ENCODE results near the gene ELMOD3.

ELMOD3 gene

DNA sequence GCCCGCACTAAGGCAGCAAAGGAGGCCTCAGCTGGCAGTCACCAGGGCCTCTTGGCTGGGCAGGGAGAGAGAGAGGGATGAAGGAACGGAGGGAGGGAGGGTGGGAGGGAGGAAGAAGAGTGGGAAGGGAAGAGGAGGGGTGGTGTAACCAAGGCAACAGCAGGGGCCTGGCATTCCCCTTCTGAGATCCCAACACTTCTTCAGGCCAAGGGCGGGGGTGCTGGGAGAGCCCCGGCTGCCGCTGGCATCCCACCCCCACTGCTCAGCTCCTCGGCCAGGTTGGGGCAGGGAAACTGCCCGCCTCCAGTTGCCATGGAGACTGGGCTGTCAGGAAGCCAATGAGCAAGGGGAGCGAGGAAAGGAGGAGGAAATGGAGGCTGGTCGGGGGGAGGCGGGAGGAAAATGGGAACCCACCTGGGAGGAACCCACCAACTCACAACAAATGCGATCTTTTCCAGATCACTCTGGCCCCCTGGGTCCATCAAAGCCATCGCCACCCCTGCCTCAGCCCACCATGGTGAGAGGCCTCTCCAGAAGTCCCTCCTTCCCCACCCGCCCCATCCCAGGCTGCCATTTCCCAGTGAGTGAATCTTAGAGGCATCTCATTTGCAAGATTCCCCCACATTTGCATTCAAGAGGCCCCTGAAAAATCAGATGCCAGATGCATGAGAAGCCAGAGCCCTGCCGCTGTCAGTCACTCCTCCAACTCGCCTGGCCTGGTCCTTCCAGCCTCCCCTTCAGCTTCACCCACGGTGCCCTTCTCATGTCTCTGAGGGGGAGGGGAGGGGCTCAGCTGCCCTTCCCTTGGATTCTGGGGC lies 76.4 kb downstream of the ELMOD3 start:
- Histone ChIP-seq H3K4me2 (ENCODE audit: low read length) (peak overlapping the region; percentile 11; the same call in 1 of the 2 replicates), H3K79me2 (ENCODE audit: low read length) (no peaks in the 10 kb centered on the region), H3K9me3 (ENCODE audit: insufficient read depth, low read length) (no peaks in the 10 kb centered on the region), H4K20me1 (ENCODE audit: insufficient read depth, low read length) (no peaks in the 10 kb centered on the region), H3K9ac (ENCODE audit: low read length) (no peak overlapping the region), H3K27me3 (ENCODE audit: low read depth, low read length) (no peaks in the 10 kb centered on the region), H3K4me1 (ENCODE audit: low read length) (peaks cover 8% of the 10 kb centered on the region; the same call in 1 of the 2 replicates), H2AFZ (ENCODE audit: low read depth, low read length) (no peak overlapping the region), H3K27ac (ENCODE audit: low read length) (no peak overlapping the region), H3K36me3 (replicated peaks; ENCODE audit: low read depth, low read length) (no peaks in the 10 kb centered on the region), H3K4me3 (ENCODE audit: low read length) (no peak overlapping the region)
- no peak for TF ChIP-seq EZH2phosphoT487 (IDR thresholded peaks at IDR 0.05; ENCODE audit: low read depth)
- TF ChIP-seq, protein P1, sequence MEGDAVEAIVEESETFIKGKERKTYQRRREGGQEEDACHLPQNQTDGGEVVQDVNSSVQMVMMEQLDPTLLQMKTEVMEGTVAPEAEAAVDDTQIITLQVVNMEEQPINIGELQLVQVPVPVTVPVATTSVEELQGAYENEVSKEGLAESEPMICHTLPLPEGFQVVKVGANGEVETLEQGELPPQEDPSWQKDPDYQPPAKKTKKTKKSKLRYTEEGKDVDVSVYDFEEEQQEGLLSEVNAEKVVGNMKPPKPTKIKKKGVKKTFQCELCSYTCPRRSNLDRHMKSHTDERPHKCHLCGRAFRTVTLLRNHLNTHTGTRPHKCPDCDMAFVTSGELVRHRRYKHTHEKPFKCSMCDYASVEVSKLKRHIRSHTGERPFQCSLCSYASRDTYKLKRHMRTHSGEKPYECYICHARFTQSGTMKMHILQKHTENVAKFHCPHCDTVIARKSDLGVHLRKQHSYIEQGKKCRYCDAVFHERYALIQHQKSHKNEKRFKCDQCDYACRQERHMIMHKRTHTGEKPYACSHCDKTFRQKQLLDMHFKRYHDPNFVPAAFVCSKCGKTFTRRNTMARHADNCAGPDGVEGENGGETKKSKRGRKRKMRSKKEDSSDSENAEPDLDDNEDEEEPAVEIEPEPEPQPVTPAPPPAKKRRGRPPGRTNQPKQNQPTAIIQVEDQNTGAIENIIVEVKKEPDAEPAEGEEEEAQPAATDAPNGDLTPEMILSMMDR (IDR thresholded peaks at IDR 0.05; ENCODE audit: low read depth, low read length), result no peak

DNA sequence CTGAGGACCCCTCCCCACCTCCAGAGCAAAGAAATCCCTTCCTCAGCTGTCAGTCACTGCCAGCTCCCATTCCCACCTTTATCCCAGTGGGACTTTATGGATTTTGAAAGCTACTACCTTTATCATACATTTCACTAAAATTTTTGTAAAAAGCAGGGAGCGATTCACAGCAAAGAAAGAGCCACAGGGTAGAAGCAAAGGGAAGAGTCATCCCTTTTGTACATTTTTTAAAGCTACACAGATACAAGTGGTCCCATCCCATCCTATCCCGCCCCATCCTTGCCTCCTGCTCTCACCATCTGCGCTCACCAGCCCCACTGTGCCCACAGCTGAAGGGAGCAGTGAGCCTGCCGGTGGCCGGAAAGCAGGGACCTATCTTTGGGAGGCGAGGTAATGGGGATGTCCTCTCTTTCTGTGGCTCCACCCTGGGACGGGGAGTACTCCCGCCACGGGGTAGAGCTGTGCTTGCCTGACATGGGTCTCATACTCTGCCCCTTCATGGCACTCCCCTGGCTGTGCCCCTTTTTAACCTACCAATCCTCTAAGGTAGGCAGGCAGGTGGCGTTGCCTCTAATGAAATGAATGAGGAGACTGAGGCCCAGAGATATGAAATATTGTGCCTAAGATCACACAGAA lies 77.1 kb downstream of the ELMOD3 start:
- TF ChIP-seq EZH2phosphoT487 (IDR thresholded peaks at IDR 0.05; ENCODE audit: low read depth), result no peak
- TF ChIP-seq, protein P1 (IDR thresholded peaks at IDR 0.05; ENCODE audit: low read depth, low read length), result no peak
- no peaks in the 10 kb centered on the region for H3K27me3 ChIP-seq (ENCODE audit: low read depth, low read length)
- H3K4me1 ChIP-seq (ENCODE audit: low read length), result peaks cover 8% of the 10 kb centered on the region; the same call in 1 of the 2 replicates
- H3K9me3 ChIP-seq (ENCODE audit: insufficient read depth, low read length), result no peaks in the 10 kb centered on the region
- no peaks in the 10 kb centered on the region for H3K79me2 ChIP-seq (ENCODE audit: low read length)
- H2AFZ ChIP-seq (ENCODE audit: low read depth, low read length), result peak overlapping the region; percentile 58; the same call in 1 of the 2 replicates
- H3K4me2 ChIP-seq (ENCODE audit: low read length), result peak overlapping the region; percentile 11; the same call in 1 of the 2 replicates
- no peaks in the 10 kb centered on the region for H3K36me3 ChIP-seq (replicated peaks; ENCODE audit: low read depth, low read length)
- no peaks in the 10 kb centered on the region for H4K20me1 ChIP-seq (ENCODE audit: insufficient read depth, low read length)
- H3K27ac ChIP-seq (ENCODE audit: low read length), result no peak overlapping the region
- H3K4me3 ChIP-seq (ENCODE audit: low read length), result no peak overlapping the region
- no peak overlapping the region for H3K9ac ChIP-seq (ENCODE audit: low read length)

DNA sequence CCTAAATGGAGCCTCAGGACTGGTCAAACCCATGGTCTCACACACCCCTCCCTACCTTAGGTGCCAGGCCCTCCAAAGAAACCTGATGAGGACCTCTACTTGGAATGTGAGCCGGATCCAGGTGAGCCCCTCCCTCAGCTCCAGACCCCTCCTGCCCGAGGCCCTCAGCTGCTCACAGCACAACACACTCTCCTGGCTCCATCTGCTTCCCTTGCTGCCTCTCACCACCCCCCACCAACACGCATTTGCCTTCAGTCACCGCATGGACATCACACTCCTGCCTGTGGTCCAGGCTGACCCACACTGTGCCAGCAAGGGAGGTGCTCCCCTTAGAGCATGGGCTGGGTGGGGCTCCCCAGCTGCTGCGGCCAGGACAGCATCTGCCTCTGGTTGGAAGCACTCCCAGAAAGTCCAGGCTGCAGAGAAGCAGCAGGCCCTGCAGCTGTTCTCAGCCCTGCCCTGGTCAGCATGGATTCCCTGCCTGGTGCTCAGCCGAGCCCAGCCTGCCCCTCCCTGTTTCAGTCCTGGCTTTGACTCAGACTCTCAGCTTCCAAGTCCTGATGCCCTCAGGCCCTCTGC lies 79.0 kb downstream of the ELMOD3 start:
- H3K79me2 ChIP-seq (ENCODE audit: low read length), result no peaks in the 10 kb centered on the region
- H2AFZ ChIP-seq (ENCODE audit: low read depth, low read length), result no peak overlapping the region
- no peak overlapping the region for H3K27ac ChIP-seq (ENCODE audit: low read length)
- no peaks in the 10 kb centered on the region for H3K36me3 ChIP-seq (replicated peaks; ENCODE audit: low read depth, low read length)
- H3K4me1 ChIP-seq (ENCODE audit: low read length), result peaks cover 20% of the 10 kb centered on the region
- H3K9me3 ChIP-seq (ENCODE audit: insufficient read depth, low read length), result no peaks in the 10 kb centered on the region
- no peak overlapping the region for H3K9ac ChIP-seq (ENCODE audit: low read length)
- TF ChIP-seq, protein P1 (IDR thresholded peaks at IDR 0.05; ENCODE audit: low read depth, low read length), result no peak
- no peak for TF ChIP-seq EZH2phosphoT487 (IDR thresholded peaks at IDR 0.05; ENCODE audit: low read depth)
- H4K20me1 ChIP-seq (ENCODE audit: insufficient read depth, low read length), result no peaks in the 10 kb centered on the region
- H3K4me3 ChIP-seq (ENCODE audit: low read length), result no peak overlapping the region
- H3K4me2 ChIP-seq (ENCODE audit: low read length), result no peak overlapping the region
- H3K27me3 ChIP-seq (ENCODE audit: low read depth, low read length), result no peaks in the 10 kb centered on the region

DNA sequence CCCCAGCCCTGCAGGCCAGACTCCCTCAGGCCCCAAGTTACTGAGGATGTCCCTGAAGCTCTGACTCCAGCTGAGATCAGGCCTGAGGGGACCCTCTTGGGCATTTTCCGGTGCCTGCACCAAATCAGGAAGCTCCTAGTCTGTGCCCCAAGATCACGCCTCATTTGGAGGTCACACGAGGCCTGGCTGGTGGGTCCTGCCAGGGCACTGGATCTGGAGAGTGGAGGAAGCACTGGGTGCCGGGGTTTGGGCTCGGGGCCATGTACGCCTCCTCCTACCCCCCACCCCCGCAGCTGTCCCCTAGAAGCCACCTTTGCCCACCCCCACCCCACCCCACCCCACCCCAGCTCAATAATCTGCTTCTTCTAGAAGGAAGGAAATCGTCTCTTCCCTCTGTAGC lies 80.1 kb downstream of the ELMOD3 start:
- peaks cover 31% of the 10 kb centered on the region for H3K4me1 ChIP-seq (ENCODE audit: low read length)
- H3K4me2 ChIP-seq (ENCODE audit: low read length), result no peak overlapping the region
- H3K27me3 ChIP-seq (ENCODE audit: low read depth, low read length), result no peaks in the 10 kb centered on the region
- no peak overlapping the region for H2AFZ ChIP-seq (ENCODE audit: low read depth, low read length)
- no peak overlapping the region for H3K9ac ChIP-seq (ENCODE audit: low read length)
- no peaks in the 10 kb centered on the region for H4K20me1 ChIP-seq (ENCODE audit: insufficient read depth, low read length)
- no peaks in the 10 kb centered on the region for H3K79me2 ChIP-seq (ENCODE audit: low read length)
- no peak overlapping the region for H3K4me3 ChIP-seq (ENCODE audit: low read length)
- H3K27ac ChIP-seq (ENCODE audit: low read length), result no peak overlapping the region
- TF ChIP-seq, protein P1 (IDR thresholded peaks at IDR 0.05; ENCODE audit: low read depth, low read length), result no peak
- no peak for TF ChIP-seq EZH2phosphoT487 (IDR thresholded peaks at IDR 0.05; ENCODE audit: low read depth)
- H3K36me3 ChIP-seq (replicated peaks; ENCODE audit: low read depth, low read length), result no peaks in the 10 kb centered on the region
- no peaks in the 10 kb centered on the region for H3K9me3 ChIP-seq (ENCODE audit: insufficient read depth, low read length)

Measured in OCI-LY3 (cell line).